Kidney (tissue), 14 donors: Measurements from ENCODE around the gene NPAS3. TPM values are rescaled to one million over a fixed set of nuclear protein-coding genes. Genes with fewer than 3 reads are reported as not detected.

Experiments
- DNase-seq, 5 donors: peaks; one replicate each; pipeline ENCODE4 v3.0.0-alpha.2; 2013 to 2020
- FAIRE-seq: peaks from 2 replicates; lab custom pipeline; 2012; peaks lifted over from hg19 to GRCh38; lab: Jason Lieb, UNC
- H3K27ac ChIP-seq, 2 donors: one replicate each; pipeline ENCODE4 v1.7.0; 2013; ENCODE audit warnings: low read depth in 2 of 2, low read length in 2 of 2, inconsistent platforms in 1 of 2
- H3K27me3 ChIP-seq: one replicate; pipeline ENCODE4 v1.7.1; 2013; ENCODE audit warnings: low read length, inconsistent platforms; ENCODE audit not compliant: control insufficient read depth, insufficient read depth
- H3K36me3 ChIP-seq, 3 donors: one replicate each; pipeline versions ENCODE4 v1.7.0 to v1.7.1; 2013; ENCODE audit warnings: low read length in 3 of 3, control low read depth in 1 of 3, inconsistent platforms in 1 of 3; ENCODE audit not compliant: insufficient read depth in 3 of 3, control insufficient read depth in 2 of 3
- H3K4me1 ChIP-seq, 3 donors: one replicate each; pipeline versions ENCODE4 v1.7.0 to v1.7.1; 2013; ENCODE audit warnings: low read length in 3 of 3, inconsistent platforms in 1 of 3, low read depth in 1 of 3; ENCODE audit not compliant: control insufficient read depth in 2 of 3, insufficient read depth in 2 of 3
- H3K4me3 ChIP-seq, 3 donors: one replicate each; pipeline versions ENCODE4 v1.7.0 to v1.8.1; 2013; ENCODE audit warnings: low read length in 3 of 3, control low read depth in 1 of 3, inconsistent platforms in 1 of 3
- H3K9ac ChIP-seq, 3 donors: one replicate each; pipeline versions ENCODE4 v1.7.0 to v1.7.1; 2013; ENCODE audit warnings: low read length in 3 of 3, control low read depth in 1 of 3, inconsistent platforms in 1 of 3
- H3K9me3 ChIP-seq, 3 donors: one replicate each; pipeline versions ENCODE4 v1.7.0 to v1.7.1; 2013; ENCODE audit warnings: low read length in 3 of 3, control low read depth in 1 of 3, inconsistent platforms in 1 of 3; ENCODE audit not compliant: control insufficient read depth in 2 of 3, insufficient read depth in 1 of 3
- intact Hi-C: fragments of 100-400 bp; cut with DNase I; formaldehyde crosslinking; loops from one replicate; pipeline ENCODE4 v1.11.1; 2022
- polyA plus RNA-seq: library from polyadenylated mRNA; stranded (reverse); fragments of 350-450 nt; fragmentation: Illumina TruSeq; extraction: RNeasy Lipid Tissue Mini Kit (QIAGEN cat#74804); gene quantifications from one replicate; pipeline ENCODE4 v1.2.3, GENCODE V29; 2014; ENCODE audit warnings: low read depth, low replicate concordance; ENCODE audit not compliant: insufficient read depth
- total RNA-seq: library from RNA; stranded (reverse); fragmentation: NEBNext Ultra II Directional; extraction: Animal tissue kit (Norgen Biotek cat#: 25700); gene quantifications from one replicate; pipeline ENCODE4 v1.2.1, GENCODE V29; 2021
- TF ChIP-seq, protein P1 (sequence below): IDR thresholded peaks from 3 replicates; pipeline ENCODE4 v1.5.1; 2012; ENCODE audit warnings: mild to moderate bottlenecking, moderate library complexity, borderline replicate concordance; ENCODE audit not compliant: insufficient read depth; ENCODE audit errors: extremely low read depth
- donor health status: control.
- donor health status: control.
- donor health status: control.
- donor health status: control.
- donor health status: control.
- donor health status: DM: yes; HTN: yes; CAD: no.
- donor health status: Normal renal cell carcinoma (clear cell type).

NPAS3 gene
- total and polyA plus RNA-seq, 2 donors from 2014 or later, result 0.82 to 5.0 TPM

GRCh38 chr14:33584697-33585096 lies 646.0 kb downstream of the NPAS3 start:
- Histone ChIP-seq H3K4me1 (no peaks in the 10 kb centered on the region), H3K36me3 (no peaks in the 10 kb centered on the region), H3K9ac (no peak overlapping the region), H3K4me3 (no peak overlapping the region), H3K27ac (no peak overlapping the region), H3K27me3 (no peaks in the 10 kb centered on the region), H3K9me3 (no peaks in the 10 kb centered on the region)
- TF ChIP-seq, protein P1, sequence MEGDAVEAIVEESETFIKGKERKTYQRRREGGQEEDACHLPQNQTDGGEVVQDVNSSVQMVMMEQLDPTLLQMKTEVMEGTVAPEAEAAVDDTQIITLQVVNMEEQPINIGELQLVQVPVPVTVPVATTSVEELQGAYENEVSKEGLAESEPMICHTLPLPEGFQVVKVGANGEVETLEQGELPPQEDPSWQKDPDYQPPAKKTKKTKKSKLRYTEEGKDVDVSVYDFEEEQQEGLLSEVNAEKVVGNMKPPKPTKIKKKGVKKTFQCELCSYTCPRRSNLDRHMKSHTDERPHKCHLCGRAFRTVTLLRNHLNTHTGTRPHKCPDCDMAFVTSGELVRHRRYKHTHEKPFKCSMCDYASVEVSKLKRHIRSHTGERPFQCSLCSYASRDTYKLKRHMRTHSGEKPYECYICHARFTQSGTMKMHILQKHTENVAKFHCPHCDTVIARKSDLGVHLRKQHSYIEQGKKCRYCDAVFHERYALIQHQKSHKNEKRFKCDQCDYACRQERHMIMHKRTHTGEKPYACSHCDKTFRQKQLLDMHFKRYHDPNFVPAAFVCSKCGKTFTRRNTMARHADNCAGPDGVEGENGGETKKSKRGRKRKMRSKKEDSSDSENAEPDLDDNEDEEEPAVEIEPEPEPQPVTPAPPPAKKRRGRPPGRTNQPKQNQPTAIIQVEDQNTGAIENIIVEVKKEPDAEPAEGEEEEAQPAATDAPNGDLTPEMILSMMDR, result no peak
- no peak for FAIRE-seq
- no peak for DNase-seq
- intact Hi-C loops, result no loop called here

DNA sequence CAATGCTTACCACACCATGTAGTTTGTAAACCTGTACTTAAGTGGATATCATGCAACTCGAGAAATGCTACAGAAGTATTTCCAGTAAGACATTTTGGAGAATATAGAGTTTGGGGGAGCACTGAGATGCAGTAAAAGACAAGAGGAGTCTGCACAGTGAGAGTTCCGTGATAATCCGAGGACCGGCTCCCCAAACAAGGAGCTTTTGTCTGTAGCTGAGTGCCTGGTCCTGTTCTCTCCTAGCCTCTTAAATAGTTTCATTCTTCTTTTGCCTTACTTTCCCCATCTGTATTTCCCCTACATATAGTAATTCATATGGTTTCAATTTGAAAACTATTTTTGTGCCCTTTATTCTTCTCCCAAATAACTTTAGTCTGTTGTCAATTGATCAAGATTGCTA lies 648.1 kb downstream of the NPAS3 start:
- TF ChIP-seq, protein P1, result no peak
- Histone ChIP-seq H3K4me3 (no peak overlapping the region), H3K27me3 (no peaks in the 10 kb centered on the region), H3K4me1 (no peaks in the 10 kb centered on the region), H3K9me3 (no peaks in the 10 kb centered on the region), H3K27ac (no peak overlapping the region), H3K36me3 (no peaks in the 10 kb centered on the region), H3K9ac (no peak overlapping the region)
- DNase-seq, result no peak
- intact Hi-C loops, result no loop called here
- FAIRE-seq, result no peak

- DNase-seq (no peak), FAIRE-seq (no peak)
- Histone ChIP-seq H3K27me3 (no peaks in the 10 kb centered on the region), H3K9ac (no peak overlapping the region), H3K4me1 (no peaks in the 10 kb centered on the region), H3K36me3 (no peaks in the 10 kb centered on the region), H3K27ac (no peak overlapping the region), H3K4me3 (no peak overlapping the region), H3K9me3 (no peaks in the 10 kb centered on the region)
- TF ChIP-seq, protein P1, result no peak
- intact Hi-C loops, result no loop called here
Measured at GRCh38 chr14:33587791-33588190, 649.1 kb downstream of the NPAS3 start.

DNA sequence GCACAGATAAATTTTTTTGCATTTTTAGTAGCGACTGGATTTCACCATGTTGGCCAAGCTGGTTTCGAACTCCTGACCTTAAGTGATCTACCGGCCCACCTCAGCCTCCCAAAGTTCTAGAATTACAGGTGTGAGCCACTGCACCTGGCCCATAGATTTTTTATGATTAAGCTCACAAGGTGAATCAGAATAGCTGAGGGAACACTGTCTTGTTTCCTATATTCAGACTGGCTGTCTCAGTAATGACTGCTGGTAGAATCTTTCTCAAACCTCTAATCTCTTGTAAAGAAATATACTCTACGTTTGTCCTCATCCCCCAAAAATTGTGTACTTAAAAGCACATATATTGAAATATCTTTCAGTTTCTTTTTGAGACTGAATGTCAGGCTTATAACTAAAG lies 650.1 kb downstream of the NPAS3 start:
- no peak overlapping the region for H3K27ac ChIP-seq
- no peak overlapping the region for H3K4me3 ChIP-seq
- H3K9me3 ChIP-seq, result no peaks in the 10 kb centered on the region
- intact Hi-C loops, result no loop called here
- no peak for DNase-seq
- H3K4me1 ChIP-seq, result no peaks in the 10 kb centered on the region
- no peak for FAIRE-seq
- no peak overlapping the region for H3K9ac ChIP-seq
- H3K27me3 ChIP-seq, result no peaks in the 10 kb centered on the region
- TF ChIP-seq, protein P1, result no peak
- no peaks in the 10 kb centered on the region for H3K36me3 ChIP-seq
